DND-41 (cell line): ENCODE data around the gene FUBP3.

Source experiments
- ATAC-seq: fragments of 200-7000 bp; cut with Tn5 transposase; 3 replicates; pipeline ENCODE4 v1.9.1; 2021; ENCODE audit warnings: low read depth; ENCODE audit not compliant: insufficient read depth
- DNase-seq: peaks from one replicate; pipeline ENCODE4 v3.0.0-alpha.2; 2020
- H2AFZ ChIP-seq: 2 replicates; pipeline ENCODE4 v1.6.0; 2012; ENCODE audit warnings: low read depth, low read length
- H3K27ac ChIP-seq: 2 replicates; pipeline ENCODE4 v1.5.1; 2012; ENCODE audit warnings: low read length, inconsistent platforms
- H3K27me3 ChIP-seq: fragments of 200-600 bp; sonication (generic); 2 replicates; pipeline ENCODE4 v1.6.0; 2012; ENCODE audit warnings: low read length, mild to moderate bottlenecking, inconsistent platforms; ENCODE audit not compliant: insufficient read depth, poor library complexity
- H3K36me3 ChIP-seq: 2 replicates; pipeline ENCODE4 v1.5.1; 2012; ENCODE audit warnings: low read length, inconsistent platforms; ENCODE audit not compliant: insufficient read depth
- H3K4me1 ChIP-seq: 2 replicates; pipeline ENCODE4 v1.5.1; 2012; ENCODE audit warnings: mild to moderate bottlenecking, low read length; ENCODE audit not compliant: insufficient read depth
- H3K4me2 ChIP-seq: 2 replicates; pipeline ENCODE4 v1.6.0; 2012; ENCODE audit warnings: mild to moderate bottlenecking, moderate library complexity, low read length, inconsistent platforms; ENCODE audit not compliant: insufficient read depth
- H3K4me3 ChIP-seq, 2 experiments: fragments of 200-600 bp in 1 of 2; shearing (Covaris generic) in 1 of 2; 2 replicates each; pipeline ENCODE4 v1.5.1; 2012 to 2016; ENCODE audit warnings: inconsistent platforms in 2 of 2, low read length in 2 of 2, mild to moderate bottlenecking in 2 of 2, low read depth in 1 of 2, moderate library complexity in 1 of 2
- H3K79me2 ChIP-seq: 2 replicates; pipeline ENCODE4 v1.6.0; 2012; ENCODE audit warnings: low read length, inconsistent platforms; ENCODE audit not compliant: insufficient read depth
- H3K9ac ChIP-seq: 2 replicates; pipeline ENCODE4 v1.6.0; 2012; ENCODE audit warnings: low read depth, mild to moderate bottlenecking, inconsistent platforms, low read length, moderate library complexity
- H3K9me3 ChIP-seq: 2 replicates; pipeline ENCODE4 v1.5.1; 2012; ENCODE audit warnings: low read length, moderate library complexity, mild to moderate bottlenecking, inconsistent platforms; ENCODE audit not compliant: insufficient read depth, severe bottlenecking
- H4K20me1 ChIP-seq: 2 replicates; pipeline ENCODE4 v1.6.0; 2012; ENCODE audit warnings: low read length; ENCODE audit not compliant: insufficient read depth
- CTCF ChIP-seq: IDR thresholded peaks from 2 replicates; pipeline ENCODE4 v1.5.1; 2012; ENCODE audit warnings: borderline replicate concordance, low read length, moderate library complexity, mild to moderate bottlenecking; ENCODE audit not compliant: poor library complexity, severe bottlenecking; ENCODE audit errors: extremely low read depth
- EZH2 ChIP-seq: IDR thresholded peaks from 3 replicates; pipeline ENCODE4 v1.6.1; 2012; ENCODE audit warnings: borderline replicate concordance, low read depth, mild to moderate bottlenecking, moderate library complexity, low read length, inconsistent platforms; ENCODE audit not compliant: severe bottlenecking

FUBP3 gene

DNA sequence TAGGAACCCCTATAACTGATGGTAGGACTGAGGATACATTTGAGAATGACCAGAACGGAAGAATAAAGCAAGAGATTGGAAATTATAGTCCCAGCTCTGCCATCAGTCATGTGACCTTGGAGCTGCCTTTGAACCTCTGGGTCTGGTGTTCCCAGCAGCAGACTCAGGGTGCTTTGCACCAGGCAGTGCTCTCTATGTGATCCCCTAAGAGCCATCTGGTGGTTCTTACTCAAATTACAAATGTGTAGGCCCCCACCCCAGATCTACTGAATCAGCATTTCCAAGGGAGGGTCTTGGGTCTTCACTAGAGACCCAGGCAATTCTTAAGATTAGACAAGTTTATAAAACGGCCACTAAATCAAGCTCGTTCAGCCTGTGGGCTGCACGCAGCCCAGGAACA is 44.8 kb downstream of the FUBP3 start:
- H3K9me3 ChIP-seq, result no peaks in the 10 kb centered on the region
- H3K27me3 ChIP-seq, result no peaks in the 10 kb centered on the region
- H3K9ac ChIP-seq, result no peak overlapping the region
- ATAC-seq, result no peak
- no peak for TF ChIP-seq CTCF
- no peak overlapping the region for H3K4me3 ChIP-seq
- no peak overlapping the region for H2AFZ ChIP-seq
- no peaks in the 10 kb centered on the region for H3K79me2 ChIP-seq
- H4K20me1 ChIP-seq, result no peaks in the 10 kb centered on the region
- no peak overlapping the region for H3K27ac ChIP-seq
- DNase-seq, result no peak
- H3K4me2 ChIP-seq, result no peak overlapping the region
- peaks cover 82% of the 10 kb centered on the region for H3K36me3 ChIP-seq
- H3K4me1 ChIP-seq, result no peaks in the 10 kb centered on the region

DNA sequence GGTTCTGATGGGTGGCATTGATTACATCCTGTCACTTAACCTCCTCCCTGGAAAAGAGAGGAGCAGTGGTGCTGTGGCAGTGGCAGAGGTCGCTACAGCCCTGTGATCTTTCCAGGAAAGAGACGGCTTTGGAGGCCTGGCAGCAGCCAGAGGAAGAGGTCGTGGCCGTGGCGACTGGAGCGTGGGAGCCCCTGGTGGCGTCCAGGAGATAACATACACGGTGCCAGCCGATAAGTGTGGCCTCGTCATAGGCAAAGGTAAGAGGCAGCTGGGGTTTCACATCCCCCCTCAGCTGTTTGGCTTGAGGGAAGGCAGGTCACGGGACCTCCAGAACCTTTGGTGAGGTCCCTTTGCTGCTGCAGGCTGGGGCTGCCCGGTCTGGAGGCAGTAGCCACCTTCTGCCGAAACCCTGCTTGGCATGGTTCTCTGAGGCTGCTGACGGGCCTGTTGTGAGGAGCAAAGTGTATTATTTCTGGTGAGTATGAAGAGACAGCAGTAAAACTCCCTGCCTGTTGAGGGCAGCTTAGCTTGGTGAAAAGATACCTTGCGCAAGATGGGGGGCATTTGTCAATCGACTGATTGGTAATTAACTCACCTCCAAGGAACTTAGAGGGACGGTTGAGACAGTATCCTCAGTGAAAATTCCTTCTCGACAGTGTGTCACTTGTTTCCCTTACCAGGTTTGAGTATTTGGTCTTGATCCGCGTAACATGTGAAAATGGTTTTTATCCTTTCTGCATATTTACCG is 47.0 kb downstream of the FUBP3 start:
- Histone ChIP-seq H3K4me2 (no peak overlapping the region), H3K4me1 (no peaks in the 10 kb centered on the region), H3K9ac (no peak overlapping the region), H3K36me3 (peaks cover 81% of the 10 kb centered on the region), H3K27me3 (no peaks in the 10 kb centered on the region), H3K4me3 (no peak overlapping the region), H3K27ac (no peak overlapping the region), H3K79me2 (no peaks in the 10 kb centered on the region), H3K9me3 (no peaks in the 10 kb centered on the region), H2AFZ (no peak overlapping the region), H4K20me1 (no peaks in the 10 kb centered on the region)
- DNase-seq (no peak), ATAC-seq (no peak)
- TF ChIP-seq EZH2 (no peak), CTCF (no peak)

GRCh38 chr9:130627051-130627450 is 47.7 kb downstream of the FUBP3 start:
- Histone ChIP-seq H3K27ac (no peak overlapping the region), H3K36me3 (peaks cover 87% of the 10 kb centered on the region), H3K4me3 (no peak overlapping the region), H3K27me3 (no peaks in the 10 kb centered on the region), H2AFZ (no peak overlapping the region), H4K20me1 (no peaks in the 10 kb centered on the region), H3K79me2 (no peaks in the 10 kb centered on the region), H3K4me1 (no peaks in the 10 kb centered on the region), H3K9me3 (no peaks in the 10 kb centered on the region), H3K9ac (no peak overlapping the region), H3K4me2 (no peak overlapping the region)
- ATAC-seq (no peak), DNase-seq (no peak)
- TF ChIP-seq EZH2, result no peak
- TF ChIP-seq CTCF, result no peak
